GM18499 (cell line): ENCODE results near the gene NRAS.
A peak's percentile ranks its signal among the peaks of the same experiment; 100 is the strongest.
"Not testable (repeated sequence)": the region's sequence is repeated elsewhere in the genome, so short reads cannot be mapped to it uniquely, and the experiment has no call there.

ENCODE experiments used
- ATAC-seq: cut with Tn5 transposase; IDR thresholded peaks from one replicate; pipeline ENCODE4 v1.9.1; 2021; ENCODE audit warnings: moderate number of reproducible peaks; ENCODE audit not compliant: insufficient read depth, unreplicated experiment

The NRAS gene

DNA sequence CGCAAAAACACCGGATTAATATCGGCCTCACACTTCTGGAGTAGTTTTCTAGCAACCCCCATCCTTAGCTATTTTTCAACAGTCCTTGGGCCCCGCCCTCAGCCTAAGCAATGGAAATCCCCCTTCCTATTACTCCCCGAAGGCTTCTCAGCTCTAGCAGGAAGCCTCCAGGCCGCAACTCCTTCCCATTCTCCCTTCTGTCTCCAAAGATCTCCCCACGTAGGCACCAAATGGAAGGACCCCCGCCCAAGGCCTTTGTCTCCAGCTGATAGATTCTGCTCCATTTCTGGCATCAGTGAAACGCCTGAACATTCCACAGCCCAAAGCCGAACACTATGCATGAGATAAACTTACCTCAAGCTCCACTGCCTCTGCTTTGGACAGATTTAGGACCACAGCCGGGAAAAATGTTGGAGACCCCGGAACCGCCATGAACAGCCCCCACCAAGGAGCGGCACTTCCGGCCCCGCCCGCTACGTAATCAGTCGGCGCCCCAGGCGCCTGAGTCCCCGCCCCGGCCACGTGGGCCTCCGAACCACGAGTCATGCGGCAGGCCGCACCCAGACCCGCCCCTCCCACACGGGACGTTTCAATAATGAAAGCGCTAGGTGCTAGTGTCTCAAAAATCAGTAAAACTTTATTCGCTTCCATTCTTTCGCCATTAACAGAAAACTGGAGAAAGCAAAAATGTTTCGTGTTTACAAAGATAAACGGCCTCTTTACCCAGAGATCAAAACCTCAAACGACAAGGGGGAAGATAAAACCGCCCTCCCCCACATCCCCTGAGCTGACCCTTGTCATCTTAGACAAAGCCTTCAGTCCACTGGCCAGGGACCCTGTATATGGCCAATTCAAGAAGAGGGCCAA lies at the start of gene NRAS:
Gene NRAS, minus strand, starts transcription at position 468 of the 867 bp plus-strand sequence. CDS start 611 bp downstream, outside the sequence.
- ATAC-seq, result peak; percentile 53

DNA sequence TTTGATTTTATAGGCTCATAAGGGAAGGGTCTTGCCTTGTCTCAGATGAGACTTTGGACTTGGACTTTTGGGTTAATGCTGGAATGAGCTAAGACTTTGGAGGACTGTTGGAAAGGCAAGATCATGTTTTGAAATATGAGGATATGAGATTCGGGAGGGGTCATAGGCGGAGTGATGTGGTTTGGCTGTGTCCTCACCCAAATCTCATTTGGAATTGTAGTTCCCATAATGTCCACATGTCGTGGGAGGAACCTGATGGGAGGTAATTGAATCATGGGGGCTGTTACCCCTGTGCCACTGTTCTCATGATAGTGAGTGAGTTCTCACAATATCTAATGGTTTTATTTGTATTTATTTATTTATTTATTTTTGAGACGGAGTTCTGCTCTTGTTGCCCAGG lies 48.1 kb upstream of the NRAS start:
- no peak for ATAC-seq

DNA sequence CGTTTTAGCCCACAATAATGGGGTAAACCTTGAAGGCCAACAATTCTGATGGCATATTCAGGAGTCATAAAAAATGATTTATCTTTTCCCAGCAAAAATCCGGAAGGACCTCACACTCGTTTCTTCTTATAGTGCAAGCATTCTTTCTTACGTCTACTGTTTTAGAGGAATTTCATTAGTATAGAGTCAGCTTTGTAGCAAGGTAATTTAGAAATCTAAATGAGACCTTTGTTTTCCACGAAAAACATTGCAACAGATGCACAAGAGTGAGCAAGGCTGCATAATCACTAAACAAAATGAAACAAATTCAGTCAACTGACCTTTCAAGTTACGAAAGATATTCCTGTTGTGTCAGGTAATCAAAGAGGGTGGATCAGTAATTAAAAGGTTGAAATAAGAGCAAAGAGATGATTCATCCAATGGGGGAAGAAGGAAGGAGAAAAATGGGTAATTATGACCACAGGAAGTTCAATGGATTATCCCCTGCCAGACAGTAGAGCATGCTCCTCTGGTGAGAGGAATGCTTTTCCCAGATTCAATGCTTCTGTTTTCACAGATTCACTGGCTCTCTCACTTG lies 41.8 kb upstream of the NRAS start:
- ATAC-seq, result no peak

DNA sequence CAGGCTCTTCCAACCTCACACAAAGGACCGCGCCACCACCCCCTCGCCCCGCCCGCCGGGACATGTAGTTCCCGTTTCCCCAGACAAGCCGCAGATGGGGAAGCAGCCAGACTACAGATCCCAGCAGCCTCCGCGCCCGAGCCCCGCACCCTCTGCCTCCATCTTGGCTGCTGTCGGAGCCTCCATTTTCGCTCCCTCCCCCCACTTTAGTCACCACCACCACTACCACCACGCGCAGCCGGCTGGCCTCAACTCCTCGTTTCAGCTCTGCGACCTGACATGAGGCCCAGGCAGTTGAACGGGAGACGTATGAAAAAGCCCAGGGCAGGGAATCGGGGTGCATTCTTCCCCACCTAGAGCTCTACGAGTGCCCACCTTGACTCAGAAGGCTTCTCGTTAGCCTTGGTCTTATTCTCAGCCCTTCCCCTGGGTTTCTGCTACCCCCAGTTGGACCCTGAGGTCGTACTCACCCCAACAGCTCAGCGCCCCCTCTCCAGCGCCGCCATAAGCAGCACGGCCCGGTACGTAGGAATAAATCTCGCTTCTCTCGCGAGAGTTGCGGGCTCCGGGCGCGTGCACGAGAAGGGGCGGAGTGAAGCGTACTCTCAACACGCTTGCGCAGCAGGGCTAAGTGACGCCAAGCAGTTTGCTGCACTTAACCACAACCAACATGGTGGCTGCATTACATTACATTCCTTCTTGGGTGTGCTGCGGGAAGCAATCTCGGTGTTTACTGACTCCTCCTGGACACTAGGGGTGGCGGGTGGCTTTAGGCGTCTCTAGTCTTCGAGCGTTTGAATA lies 41.1 kb upstream of the NRAS start, which contains the start of gene CSDE1:
Gene CSDE1, minus strand, starts transcription at position 530 of the 801 bp plus-strand sequence. CDS start 18,094 bp downstream, outside the sequence.
- ATAC-seq, result peak; percentile 64

DNA sequence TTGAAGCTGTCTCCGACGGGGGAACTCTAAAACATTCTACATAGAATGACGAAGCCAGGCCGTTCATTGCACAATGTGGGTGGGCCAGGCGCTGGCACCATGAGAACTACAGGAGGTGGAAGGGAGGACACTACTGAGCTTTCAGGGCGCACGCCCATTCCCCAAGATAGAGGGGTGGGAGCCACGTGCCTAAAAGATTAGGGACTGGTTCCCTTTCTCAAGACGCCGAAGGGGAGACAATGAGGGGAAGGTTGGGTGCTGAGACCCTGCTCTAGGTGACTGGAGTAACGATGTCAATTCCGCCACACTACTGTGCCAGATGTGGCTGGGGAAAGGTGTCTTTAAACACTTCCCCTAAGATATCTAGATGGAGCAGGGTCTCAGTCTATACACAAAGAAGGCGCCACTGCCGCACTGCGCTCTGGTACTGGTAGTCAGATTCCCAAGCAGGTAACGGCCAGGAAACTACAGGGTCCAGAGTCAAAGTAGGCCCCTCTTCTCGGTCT lies 40.4 kb upstream of the NRAS start:
- no peak for ATAC-seq

DNA sequence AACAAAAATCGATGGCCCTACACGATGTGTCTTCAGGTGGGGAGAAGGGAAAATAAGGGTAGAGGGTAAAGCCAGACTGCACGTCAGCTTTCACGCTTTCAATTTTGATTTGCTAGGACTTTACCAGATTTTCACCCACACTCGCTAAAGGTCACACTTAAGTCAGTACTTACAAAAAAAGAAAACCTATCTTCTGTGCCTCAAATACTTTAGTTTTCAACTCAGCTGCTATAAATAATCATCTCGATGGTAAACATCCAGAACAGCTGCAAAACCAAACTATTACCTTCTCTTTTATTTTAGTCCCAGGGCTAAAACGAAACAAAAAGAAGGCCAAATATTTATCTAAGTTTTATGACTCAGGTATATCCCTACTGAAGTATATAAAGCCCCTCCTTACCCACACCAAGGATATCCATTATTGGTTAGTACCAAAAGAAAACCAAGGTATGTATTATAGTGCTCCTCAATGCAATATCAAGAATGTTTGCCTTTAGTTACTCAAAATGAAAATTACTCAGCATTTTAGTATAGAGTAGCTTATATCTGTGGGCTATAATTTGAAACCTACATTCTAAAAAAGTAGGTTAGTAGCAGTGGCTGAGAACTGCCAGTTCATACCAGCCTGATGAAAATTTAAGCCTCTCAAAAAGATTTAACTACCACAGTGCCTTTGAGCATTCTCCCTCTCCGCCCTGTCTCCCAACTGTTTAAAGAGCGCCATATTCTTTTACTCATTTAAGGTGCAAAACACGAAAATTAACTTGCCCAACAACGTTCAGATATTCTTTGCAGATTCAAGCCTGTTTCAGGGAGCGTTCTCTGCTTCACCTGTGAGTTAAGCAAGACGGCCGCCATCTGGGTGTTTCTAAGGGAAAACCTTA lies 39.7 kb upstream of the NRAS start:
- peak; percentile 37 for ATAC-seq

DNA sequence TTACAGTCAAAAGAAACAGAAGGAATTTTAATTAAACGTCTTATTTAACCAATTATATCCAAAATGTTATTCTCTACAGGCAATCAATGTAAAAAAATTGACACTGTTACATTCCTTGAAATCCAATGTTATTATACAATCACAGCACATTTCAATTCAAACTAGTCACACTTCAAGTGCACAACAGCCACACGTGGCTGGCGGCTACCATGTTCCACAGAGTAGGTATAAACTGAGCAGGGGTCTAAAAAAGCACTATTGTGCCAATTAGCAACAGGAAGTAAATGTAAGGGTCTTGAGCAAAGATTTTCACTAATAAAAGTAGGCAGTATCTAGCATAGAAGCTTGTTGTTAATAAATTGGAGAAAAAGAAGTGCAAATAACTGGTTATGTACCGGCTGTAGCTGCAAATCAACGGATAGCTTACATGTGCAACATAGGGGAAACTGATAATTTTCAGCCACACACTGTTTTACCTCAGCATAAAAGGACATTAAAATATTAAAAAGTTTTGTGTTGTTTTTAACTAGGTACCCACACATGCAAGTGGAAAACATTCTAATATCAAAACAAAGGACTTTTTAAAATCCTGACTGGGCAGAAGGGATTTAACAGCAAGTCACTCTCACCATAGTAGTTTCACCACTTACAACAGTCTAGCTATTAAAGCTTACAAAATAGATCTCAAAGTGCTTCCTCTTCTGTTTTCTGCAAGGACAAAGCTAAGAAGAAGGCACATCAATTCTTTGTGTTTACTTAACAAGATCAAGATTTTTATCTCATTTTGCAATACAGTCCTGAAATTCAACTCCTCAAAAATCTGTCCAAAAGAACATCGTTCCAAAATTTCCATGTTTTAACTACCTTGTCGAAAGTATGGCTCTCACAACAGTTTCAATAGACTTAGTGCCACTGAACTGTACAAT lies 38.7 kb upstream of the NRAS start:
- ATAC-seq, result no peak

DNA sequence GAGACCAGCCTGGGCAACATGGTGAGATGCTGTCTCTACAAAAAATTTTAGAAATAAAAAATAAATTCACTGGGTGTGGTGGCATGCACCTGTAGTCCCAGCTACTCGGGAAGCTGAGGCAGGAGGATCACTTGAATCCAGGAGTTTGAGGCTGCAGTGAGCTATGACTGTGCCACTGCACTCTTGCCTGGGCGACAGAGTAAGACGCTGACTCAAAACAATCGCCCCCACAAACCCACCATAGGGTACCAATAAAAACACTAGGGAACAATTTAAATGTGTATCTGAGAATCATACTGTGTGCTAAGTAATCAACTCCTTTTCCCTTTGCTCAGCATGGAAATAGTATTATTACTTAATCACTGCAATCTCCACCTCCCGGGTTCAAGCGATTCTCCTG lies 37.1 kb upstream of the NRAS start:
- ATAC-seq, result not testable (repeated sequence)

DNA sequence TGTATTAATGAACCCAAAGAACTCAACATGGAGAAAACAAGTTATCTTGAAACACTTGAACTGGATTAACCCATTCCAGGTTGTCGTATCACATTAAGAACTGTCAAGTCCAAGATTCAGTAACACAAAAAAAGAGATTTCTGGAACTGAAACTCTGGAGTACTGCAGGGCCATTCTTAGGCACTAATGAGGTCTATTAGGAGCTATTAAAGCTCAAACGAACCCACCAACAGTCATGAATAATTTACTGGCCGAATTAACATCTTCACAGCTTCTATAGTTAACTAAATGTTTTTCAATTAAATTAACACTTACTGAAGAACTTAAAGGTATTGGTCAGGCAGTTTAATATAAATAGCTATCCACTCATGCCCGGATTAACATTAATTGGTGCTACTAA lies 36.6 kb upstream of the NRAS start:
- ATAC-seq, result no peak

DNA sequence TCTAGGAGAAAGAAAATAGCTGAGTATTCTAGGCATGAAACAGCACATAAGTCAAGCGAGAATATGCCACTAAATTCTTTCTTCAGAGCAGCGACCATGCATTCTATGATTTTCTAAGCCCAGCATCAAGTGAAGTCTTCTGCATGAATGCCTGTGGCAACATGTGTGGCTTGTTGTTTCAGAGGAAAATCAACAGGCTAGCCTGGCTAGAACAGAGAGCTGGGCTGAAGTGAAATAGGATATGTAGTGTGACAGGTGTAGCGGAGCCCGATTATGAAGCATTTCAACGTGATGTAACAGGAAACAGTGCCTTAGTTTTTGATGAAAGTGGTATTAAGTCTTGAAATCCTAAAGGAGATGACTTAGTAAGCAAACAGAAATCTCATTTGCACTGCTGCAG lies 34.2 kb upstream of the NRAS start:
- ATAC-seq, result no peak

DNA sequence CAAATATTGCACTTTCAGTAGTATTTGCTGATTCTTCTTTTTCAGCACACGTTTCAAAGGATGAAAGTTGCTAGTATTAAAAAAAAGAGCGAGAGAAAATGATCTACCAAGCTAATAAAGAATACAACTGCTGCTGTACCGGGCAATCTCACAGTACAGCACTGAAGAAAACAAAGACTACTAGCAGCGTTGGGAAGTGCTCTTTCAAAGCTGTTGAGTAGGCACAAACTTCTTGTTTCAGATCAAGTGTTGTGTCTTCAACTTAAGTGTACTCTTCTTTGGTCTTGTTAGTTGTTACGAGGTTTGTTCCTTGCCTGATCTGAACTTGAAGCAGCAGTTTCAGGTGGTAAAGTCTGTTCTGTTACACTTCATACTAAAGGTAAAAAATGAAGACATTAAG lies 33.3 kb upstream of the NRAS start:
- no peak for ATAC-seq

DNA sequence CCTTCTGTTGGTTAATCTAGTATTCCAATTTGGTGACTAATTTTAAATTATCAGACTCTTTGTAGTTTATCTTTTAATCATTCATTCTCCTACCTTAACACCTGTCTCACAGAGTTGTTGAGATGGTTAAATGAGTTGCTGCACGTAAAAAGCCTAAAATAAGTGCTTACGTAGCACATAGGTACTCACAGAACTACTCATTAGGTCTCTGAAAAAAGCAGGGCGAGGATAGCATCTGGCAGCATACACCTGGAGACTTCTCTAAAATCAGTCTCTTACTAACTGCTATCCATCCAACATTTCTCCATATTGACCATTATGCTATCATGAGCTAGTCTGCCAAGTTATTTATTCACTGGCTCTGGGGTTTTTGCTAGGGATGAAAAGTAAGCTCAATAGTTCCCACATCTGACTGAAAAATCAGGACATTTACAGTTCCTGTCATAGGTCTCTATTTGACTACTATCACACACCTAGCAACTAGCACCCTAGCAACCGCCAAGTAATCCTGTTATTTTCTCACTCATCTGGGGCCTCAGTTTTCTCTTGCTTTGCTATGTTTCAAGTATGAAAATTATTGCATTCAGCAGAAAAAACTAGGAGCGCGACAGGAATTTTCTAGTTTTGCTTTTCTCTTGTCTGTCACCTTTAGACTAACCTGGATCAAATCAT lies 30.0 kb upstream of the NRAS start:
- no peak for ATAC-seq

DNA sequence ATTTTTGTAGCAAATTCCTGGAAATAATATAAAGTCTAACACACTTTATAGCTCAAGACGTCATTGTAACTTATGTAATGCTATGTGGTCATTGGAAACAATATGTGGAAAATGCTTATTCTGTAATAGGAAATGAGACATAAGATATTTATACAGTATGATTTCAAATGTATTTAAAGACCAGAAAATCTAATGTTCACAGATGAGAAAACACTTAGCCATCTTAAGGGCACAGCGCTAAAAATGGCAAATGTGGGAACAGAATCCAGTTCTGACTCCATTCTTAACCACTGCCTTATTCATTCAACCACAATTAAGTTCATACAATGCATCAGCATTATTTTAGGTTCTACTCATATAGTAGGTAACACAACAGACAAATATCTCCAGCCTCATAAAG lies 28.7 kb upstream of the NRAS start:
- no peak for ATAC-seq

DNA sequence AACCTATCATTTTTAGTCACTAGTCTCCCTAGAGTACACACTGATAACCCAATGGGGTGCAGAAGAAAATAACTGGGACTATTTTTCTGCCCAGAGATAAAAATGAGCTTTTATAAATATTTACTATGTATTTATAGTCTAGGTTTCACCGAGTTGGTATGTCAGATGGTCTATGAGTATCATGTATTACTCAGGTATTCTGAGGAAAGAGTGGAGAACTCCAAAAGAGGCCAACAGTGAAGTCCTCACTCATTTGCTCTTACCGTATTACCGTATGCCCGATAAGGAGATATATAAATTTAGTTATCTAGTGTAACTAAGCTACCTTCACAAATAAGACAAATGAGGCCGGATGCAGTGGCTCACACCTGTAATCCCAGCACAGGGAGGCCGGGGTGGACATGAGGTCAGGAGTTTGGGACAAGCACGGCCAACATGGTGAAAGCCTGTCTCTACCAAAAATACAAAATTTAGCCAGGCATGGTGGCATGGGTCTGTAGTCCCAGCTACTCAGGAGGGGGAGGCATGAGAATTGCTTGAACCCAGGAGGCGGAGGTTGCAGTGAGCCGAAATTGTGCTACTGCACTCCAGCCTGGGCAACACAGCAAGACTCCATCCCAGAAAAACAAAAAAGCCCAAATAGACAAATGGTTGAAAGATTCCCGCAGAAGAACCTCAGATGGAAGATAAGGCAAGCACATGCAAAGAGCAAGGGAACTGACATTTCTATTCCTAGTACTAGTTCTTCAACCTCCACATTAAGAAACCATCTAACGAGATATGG lies 25.6 kb upstream of the NRAS start:
- no peak for ATAC-seq

DNA sequence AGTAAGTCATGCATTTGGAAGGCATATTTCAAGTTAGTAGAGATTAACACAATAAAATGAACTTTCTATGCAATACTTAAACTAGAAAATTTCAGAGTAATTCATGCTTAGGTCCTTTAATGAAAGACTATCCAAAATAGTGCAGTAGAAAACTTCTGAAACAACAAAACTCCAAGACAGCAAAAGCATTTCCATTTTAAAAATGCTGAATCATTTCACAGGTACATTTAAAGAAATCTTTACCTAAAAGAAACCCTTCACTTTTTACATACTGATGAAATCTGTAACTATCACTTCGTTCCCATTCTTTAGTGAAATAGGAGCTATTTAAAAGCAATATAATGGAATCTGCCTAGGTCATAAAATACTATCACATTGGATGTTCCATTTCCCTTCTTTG lies 23.8 kb upstream of the NRAS start:
- no peak for ATAC-seq

DNA sequence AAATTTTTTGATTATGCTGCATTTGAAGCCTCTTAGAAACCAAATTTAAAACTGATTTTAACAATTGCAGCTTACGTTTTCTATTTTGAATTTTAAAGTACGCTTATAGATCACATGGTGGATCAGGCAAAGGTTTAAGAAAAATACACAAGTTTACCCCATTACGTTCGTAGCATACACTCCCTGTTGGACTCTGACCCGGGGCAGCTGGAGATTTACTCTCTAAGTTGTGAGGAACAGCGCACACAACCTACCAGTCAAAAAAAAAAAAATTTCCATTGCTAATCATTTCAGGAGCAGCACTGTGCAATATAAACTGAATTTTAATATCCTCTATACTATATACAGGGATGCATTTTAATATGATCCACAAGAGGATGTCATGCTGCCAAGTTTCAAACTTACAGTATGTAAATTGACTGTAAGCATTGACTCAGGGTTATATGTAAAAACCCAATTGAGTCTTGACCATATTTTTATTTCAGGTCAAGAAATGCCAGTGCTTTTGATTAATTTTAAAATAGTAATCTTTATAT lies 20.8 kb upstream of the NRAS start:
- ATAC-seq, result no peak

DNA sequence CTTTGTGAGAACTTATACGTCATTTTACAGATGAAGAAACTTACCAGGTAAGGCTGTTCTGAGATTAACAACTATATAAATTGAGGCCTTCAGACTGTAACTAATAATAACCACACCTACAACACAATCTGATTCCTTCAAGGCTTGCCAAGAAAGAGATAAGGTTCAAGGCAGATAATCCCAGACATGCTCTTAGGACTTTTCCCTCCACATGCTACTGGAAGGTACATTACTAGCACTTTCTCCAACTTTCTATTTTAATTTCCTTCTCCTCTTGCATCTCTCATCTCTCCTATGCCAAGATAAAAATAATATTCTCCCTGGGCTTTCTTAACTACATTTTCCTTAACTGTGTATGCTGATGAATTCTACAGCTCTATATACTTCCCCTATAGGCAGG lies 18.9 kb upstream of the NRAS start:
- no peak for ATAC-seq
